ENCODE measurements around the gene CALML6. TPM values are rescaled to one million over a fixed set of nuclear protein-coding genes. Genes with fewer than 3 reads are reported as not detected.

CALML6 gene
- total RNA-seq, 6 experiments from 2014 or later = 0.11 to 0.95 (median 0.48) TPM; not detected in 1

- no peak for DNase-seq
- H3K4me3 Mint-ChIP-seq = no peak overlapping the region
- no peaks in the 10 kb centered on the region for H3K9me3 Mint-ChIP-seq
- H3K27ac Mint-ChIP-seq = no peak overlapping the region
- no peak for TF ChIP-seq CTCF (IDR thresholded peaks at IDR 0.05)
- H3K27me3 Mint-ChIP-seq (ENCODE audit: insufficient read depth) = peaks cover 35% of the 10 kb centered on the region
- H3K36me3 Mint-ChIP-seq (ENCODE audit: low read depth) = no peaks in the 10 kb centered on the region
- no peaks in the 10 kb centered on the region for H3K4me1 Mint-ChIP-seq (ENCODE audit: low read depth)
These were observed 41.0 kb downstream of the CALML6 start for GRCh38 chr1:1956101-1956500.

GRCh38 chr1:1956586-1957532 is 41.8 kb downstream of the CALML6 start:
- Mint-ChIP-seq H3K36me3 (ENCODE audit: low read depth) (no peaks in the 10 kb centered on the region), H3K4me1 (ENCODE audit: low read depth) (no peaks in the 10 kb centered on the region; the same call in 1 of the 2 replicates), H3K27me3 (ENCODE audit: insufficient read depth) (peaks cover 33% of the 10 kb centered on the region), H3K27ac (no peak overlapping the region), H3K9me3 (no peaks in the 10 kb centered on the region), H3K4me3 (no peak overlapping the region)
- no peak for DNase-seq
- no peak for TF ChIP-seq CTCF (IDR thresholded peaks at IDR 0.05)

- H3K27ac Mint-ChIP-seq = no peak overlapping the region
- no peak overlapping the region for H3K4me3 Mint-ChIP-seq
- DNase-seq = no peak
- no peaks in the 10 kb centered on the region; the same call in 1 of the 2 replicates for H3K4me1 Mint-ChIP-seq (ENCODE audit: low read depth)
- H3K36me3 Mint-ChIP-seq (ENCODE audit: low read depth) = no peaks in the 10 kb centered on the region
- peaks cover 39% of the 10 kb centered on the region for H3K27me3 Mint-ChIP-seq (ENCODE audit: insufficient read depth)
- TF ChIP-seq CTCF (IDR thresholded peaks at IDR 0.05) = no peak
- no peaks in the 10 kb centered on the region for H3K9me3 Mint-ChIP-seq
These were observed 42.5 kb downstream of the CALML6 start for GRCh38 chr1:1957533-1957961.

GRCh38 chr1:1958071-1958541 is 43.0 kb downstream of the CALML6 start:
- TF ChIP-seq CTCF (IDR thresholded peaks at IDR 0.05) = no peak
- Mint-ChIP-seq H3K4me3 (no peak overlapping the region), H3K27me3 (ENCODE audit: insufficient read depth) (peaks cover 41% of the 10 kb centered on the region), H3K9me3 (no peaks in the 10 kb centered on the region), H3K36me3 (ENCODE audit: low read depth) (no peaks in the 10 kb centered on the region), H3K27ac (no peak overlapping the region), H3K4me1 (ENCODE audit: low read depth) (no peaks in the 10 kb centered on the region; the same call in 1 of the 2 replicates)
- no peak for DNase-seq

GRCh38 chr1:1959459-1959839 is 44.4 kb downstream of the CALML6 start:
- Mint-ChIP-seq H3K9me3 (no peaks in the 10 kb centered on the region), H3K36me3 (ENCODE audit: low read depth) (no peaks in the 10 kb centered on the region), H3K4me1 (ENCODE audit: low read depth) (no peaks in the 10 kb centered on the region; the same call in 1 of the 2 replicates), H3K4me3 (no peak overlapping the region), H3K27ac (no peak overlapping the region), H3K27me3 (ENCODE audit: insufficient read depth) (peaks cover 52% of the 10 kb centered on the region)
- TF ChIP-seq CTCF (IDR thresholded peaks at IDR 0.05) = no peak
- DNase-seq = no peak
